PC-3 (cell line): ENCODE results near the gene SHROOM3. TPM values are rescaled to one million over a fixed set of nuclear protein-coding genes. Genes with fewer than 3 reads are reported as not detected.
"Not testable (repeated sequence)": the region's sequence is repeated elsewhere in the genome, so short reads cannot be mapped to it uniquely, and the experiment has no call there.

Experiments used
- ATAC-seq: fragments of 200-7000 bp; cut with Tn5 transposase; 2 replicates; pipeline ENCODE4 v1.9.1; 2020; ENCODE audit warnings: mild to moderate bottlenecking, moderate library complexity
- BruUV-seq: library from RNA; stranded (reverse); fragments of 400-500 nt; replicated peaks from 2 replicates; lab custom pipeline; 2021; lab: Mats Ljungman, UMichigan
- CTCF ChIA-PET: fragments of 300-600 bp; sonication (Branson Sonifier 250); formaldehyde crosslinking; loops from one replicate; lab custom pipeline; 2022; ENCODE audit warnings: antibody characterized with exemption; lab: Charles Lee
- POLR2A ChIA-PET: fragments of 300-600 bp; sonication (Branson Sonifier 250); formaldehyde crosslinking; loops from one replicate; lab custom pipeline; 2022; ENCODE audit warnings: antibody characterized with exemption; ENCODE audit not compliant: unreplicated experiment; lab: Charles Lee
- DNase-seq: peaks from one replicate; pipeline ENCODE4 v3.0.0-alpha.2; 2015
- H2AFZ ChIP-seq: fragments of 300-600 bp; sonication (generic); 2 replicates; pipeline ENCODE4 v1.6.0; 2016; ENCODE audit warnings: antibody characterized with exemption, low read length
- H3F3A ChIP-seq: fragments of 300-600 bp; sonication (generic); one replicate; pipeline ENCODE4 v1.6.0; 2017; ENCODE audit warnings: antibody characterized with exemption, low read length, control low read depth, mild to moderate bottlenecking; ENCODE audit not compliant: unreplicated experiment
- H3K27ac ChIP-seq: fragments of 300-600 bp; sonication (generic); 2 replicates; pipeline ENCODE4 v1.5.1; 2016; ENCODE audit warnings: mild to moderate bottlenecking, low read length
- H3K27me3 ChIP-seq: fragments of 300-600 bp; sonication (generic); 2 replicates; pipeline ENCODE4 v1.6.1; 2016; ENCODE audit warnings: low read length, mixed read lengths
- H3K36me3 ChIP-seq: fragments of 300-600 bp; sonication (generic); 2 replicates; pipeline ENCODE4 v1.6.1; 2016; ENCODE audit warnings: low read depth, mixed run types, low read length, mixed read lengths
- H3K4me1 ChIP-seq: fragments of 300-600 bp; sonication (generic); 2 replicates; pipeline ENCODE4 v1.5.1; 2016; ENCODE audit warnings: low read length; ENCODE audit not compliant: insufficient read depth
- H3K4me2 ChIP-seq: fragments of 300-600 bp; sonication (generic); 2 replicates; pipeline ENCODE4 v1.6.0; 2016; ENCODE audit warnings: low read length
- H3K4me3 ChIP-seq: fragments of 300-600 bp; sonication (generic); 2 replicates; pipeline ENCODE4 v1.5.1; 2016; ENCODE audit warnings: mild to moderate bottlenecking, low read length, mixed read lengths
- H3K79me2 ChIP-seq: fragments of 300-600 bp; sonication (generic); 2 replicates; pipeline ENCODE4 v1.6.1; 2017; ENCODE audit warnings: low read length, mixed read lengths
- H3K9ac ChIP-seq: fragments of 300-600 bp; sonication (generic); 2 replicates; pipeline ENCODE4 v1.6.0; 2016; ENCODE audit warnings: mild to moderate bottlenecking, low read length
- H3K9me2 ChIP-seq: fragments of 300-600 bp; sonication (generic); replicated peaks from 2 replicates; pipeline ENCODE4 v1.6.1; 2016; ENCODE audit warnings: mixed run types, low read length, mixed read lengths
- H3K9me3 ChIP-seq: fragments of 300-600 bp; sonication (generic); 2 replicates; pipeline ENCODE4 v1.6.1; 2016; ENCODE audit warnings: low read length, mixed read lengths
- H4K20me1 ChIP-seq: fragments of 300-600 bp; sonication (generic); 2 replicates; pipeline ENCODE4 v1.6.1; 2016; ENCODE audit warnings: low read length, mixed read lengths
- EZH2 ChIP-seq: fragments of 300-600 bp; sonication (generic); IDR thresholded peaks from one replicate; pipeline ENCODE4 v1.6.1; 2017; ENCODE audit warnings: antibody characterized with exemption, mild to moderate bottlenecking, low read length; ENCODE audit not compliant: unreplicated experiment
- EZH2phosphoT487 ChIP-seq: fragments of 300-600 bp; sonication (generic); IDR thresholded peaks from 2 replicates; pipeline ENCODE4 v1.6.1; 2018; ENCODE audit warnings: mild to moderate bottlenecking, antibody characterized with exemption, low read length, borderline replicate concordance
- intact Hi-C: fragments of 100-400 bp; cut with micrococcal nuclease; formaldehyde crosslinking; loops from 2 replicates; pipeline ENCODE4 v1.9.0; 2023
- total RNA-seq: library from RNA; depleted of rRNA; stranded (reverse); fragments of >200 nt; gene quantifications from 2 replicates; pipeline ENCODE4 v1.2.3, GENCODE V29; 2014
- TF ChIP-seq, protein P1 (sequence below): fragments of 300-600 bp; sonication (generic); conservative IDR thresholded peaks from 2 replicates; pipeline ENCODE4 v1.5.1; 2017; ENCODE audit warnings: antibody characterized with exemption, low read depth, mild to moderate bottlenecking, low read length

The SHROOM3 gene
- total RNA-seq, 1 experiment from 2014 or later, result 27.8 TPM

- no peaks in the 10 kb centered on the region for H3F3A ChIP-seq
- no peak overlapping the region for H3K27ac ChIP-seq
- H3K27me3 ChIP-seq, result no peaks in the 10 kb centered on the region
- no peaks in the 10 kb centered on the region for H3K79me2 ChIP-seq
- H3K4me2 ChIP-seq, result no peak overlapping the region
- intact Hi-C loops, result no loop called here
- ChIA-PET POLR2A (no interaction called here), CTCF (no interaction called here)
- no peaks in the 10 kb centered on the region for H3K36me3 ChIP-seq
- DNase-seq (no peak), ATAC-seq (no peak)
- TF ChIP-seq EZH2phosphoT487 (no peak), EZH2 (no peak)
- TF ChIP-seq, protein P1, sequence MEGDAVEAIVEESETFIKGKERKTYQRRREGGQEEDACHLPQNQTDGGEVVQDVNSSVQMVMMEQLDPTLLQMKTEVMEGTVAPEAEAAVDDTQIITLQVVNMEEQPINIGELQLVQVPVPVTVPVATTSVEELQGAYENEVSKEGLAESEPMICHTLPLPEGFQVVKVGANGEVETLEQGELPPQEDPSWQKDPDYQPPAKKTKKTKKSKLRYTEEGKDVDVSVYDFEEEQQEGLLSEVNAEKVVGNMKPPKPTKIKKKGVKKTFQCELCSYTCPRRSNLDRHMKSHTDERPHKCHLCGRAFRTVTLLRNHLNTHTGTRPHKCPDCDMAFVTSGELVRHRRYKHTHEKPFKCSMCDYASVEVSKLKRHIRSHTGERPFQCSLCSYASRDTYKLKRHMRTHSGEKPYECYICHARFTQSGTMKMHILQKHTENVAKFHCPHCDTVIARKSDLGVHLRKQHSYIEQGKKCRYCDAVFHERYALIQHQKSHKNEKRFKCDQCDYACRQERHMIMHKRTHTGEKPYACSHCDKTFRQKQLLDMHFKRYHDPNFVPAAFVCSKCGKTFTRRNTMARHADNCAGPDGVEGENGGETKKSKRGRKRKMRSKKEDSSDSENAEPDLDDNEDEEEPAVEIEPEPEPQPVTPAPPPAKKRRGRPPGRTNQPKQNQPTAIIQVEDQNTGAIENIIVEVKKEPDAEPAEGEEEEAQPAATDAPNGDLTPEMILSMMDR, result no peak
- H3K9ac ChIP-seq, result no peak overlapping the region
- no peak overlapping the region for H2AFZ ChIP-seq
- no peak overlapping the region for H3K4me3 ChIP-seq
- no peaks in the 10 kb centered on the region for H3K9me3 ChIP-seq
- no TSS peak for BruUV-seq
- no peaks in the 10 kb centered on the region for H4K20me1 ChIP-seq
- no peaks in the 10 kb centered on the region for H3K9me2 ChIP-seq
- no peaks in the 10 kb centered on the region for H3K4me1 ChIP-seq
Observed at GRCh38 chr4:76453232-76453631, 18.2 kb downstream of the SHROOM3 start.

- H3K4me3 ChIP-seq, H3K9ac ChIP-seq, intact Hi-C loops, H3K27me3 ChIP-seq, BruUV-seq, H3K79me2 ChIP-seq, H2AFZ ChIP-seq, CTCF ChIA-PET, H3K4me1 ChIP-seq, POLR2A ChIA-PET, H3K9me3 ChIP-seq, ATAC-seq, H3K4me2 ChIP-seq, H3F3A ChIP-seq, H3K27ac ChIP-seq, H3K36me3 ChIP-seq, DNase-seq, H3K9me2 ChIP-seq, H4K20me1 ChIP-seq: not testable (repeated sequence)
Observed at GRCh38 chr4:76454073-76454472, 19.0 kb downstream of the SHROOM3 start.

DNA sequence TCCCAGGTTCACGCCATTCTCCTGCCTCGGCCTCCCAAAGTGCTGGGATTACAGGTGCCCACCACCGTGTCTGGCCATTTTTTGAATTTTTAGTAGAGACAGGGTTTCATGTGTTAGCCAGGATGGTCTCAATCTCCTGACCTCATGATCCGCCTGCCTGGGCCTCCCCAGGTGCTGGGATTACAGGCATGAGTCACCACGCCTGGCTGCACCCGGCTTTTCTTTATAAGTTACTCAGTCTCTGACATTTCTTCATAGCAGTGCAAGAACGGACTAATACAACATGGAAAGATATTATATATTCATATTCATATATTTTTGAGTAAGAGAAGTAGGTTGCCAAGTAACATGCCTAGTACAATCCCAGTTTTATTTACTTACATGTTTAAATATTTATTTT lies 22.9 kb downstream of the SHROOM3 start:
- no peak overlapping the region for H2AFZ ChIP-seq
- no peaks in the 10 kb centered on the region for H3F3A ChIP-seq
- ChIA-PET POLR2A (no interaction called here), CTCF (no interaction called here)
- no peak overlapping the region for H3K4me3 ChIP-seq
- no peaks in the 10 kb centered on the region for H3K79me2 ChIP-seq
- no peaks in the 10 kb centered on the region for H3K9me2 ChIP-seq
- no peaks in the 10 kb centered on the region for H4K20me1 ChIP-seq
- H3K36me3 ChIP-seq, result no peaks in the 10 kb centered on the region
- DNase-seq (no peak), ATAC-seq (no peak)
- no peak overlapping the region for H3K4me2 ChIP-seq
- no peak overlapping the region for H3K9ac ChIP-seq
- no peak for TF ChIP-seq EZH2
- no peak for TF ChIP-seq EZH2phosphoT487
- TF ChIP-seq, protein P1, result no peak
- intact Hi-C loops, result no loop called here
- H3K27ac ChIP-seq, result no peak overlapping the region
- BruUV-seq, result no TSS peak
- no peaks in the 10 kb centered on the region for H3K9me3 ChIP-seq
- H3K27me3 ChIP-seq, result no peaks in the 10 kb centered on the region
- no peaks in the 10 kb centered on the region for H3K4me1 ChIP-seq
